Heart right ventricle (tissue), 16 donors: ENCODE results near the gene MTFR2. TPM values are rescaled to one million over a fixed set of nuclear protein-coding genes. Genes with fewer than 3 reads are reported as not detected.
A peak's percentile ranks its signal among the peaks of the same experiment; 100 is the strongest.

Source experiments
- ATAC-seq, 8 donors: fragments of 200-7000 bp; cut with Tn5 transposase; one replicate each; pipeline ENCODE4 v1.9.1; 2020; ENCODE audit warnings: mild to moderate bottlenecking in 8 of 8, moderate library complexity in 8 of 8, moderate number of reproducible peaks in 1 of 8
- DNase-seq, 2 donors: peaks; one replicate each; pipeline ENCODE4 v3.0.0-alpha.2; 2020
- H3K27ac ChIP-seq, 10 donors: fragments of 200-600 bp; sonication (generic) in 2 of 10; one replicate each; pipeline versions ENCODE4 v1.5.0 to v1.8.0; 2020 to 2022; ENCODE audit warnings: mild to moderate bottlenecking in 3 of 10
- H3K27me3 ChIP-seq, 7 donors: fragments of 200-600 bp; one replicate each; pipeline ENCODE4 v1.8.0; 2021 to 2022; ENCODE audit warnings: mild to moderate bottlenecking in 2 of 7
- H3K36me3 ChIP-seq, 9 donors: fragments of 200-600 bp; sonication (generic) in 1 of 9; one replicate each; pipeline versions ENCODE4 v1.5.0 to v1.8.0; 2020 to 2022; ENCODE audit warnings: mild to moderate bottlenecking in 2 of 9
- H3K4me1 ChIP-seq, 9 donors: fragments of 200-600 bp; sonication (generic) in 1 of 9; one replicate each; pipeline versions ENCODE4 v1.5.0 to v1.8.0; 2020 to 2022; ENCODE audit warnings: mild to moderate bottlenecking in 4 of 9
- H3K4me3 ChIP-seq, 10 donors: fragments of 200-600 bp; sonication (generic) in 2 of 10; one replicate each; pipeline versions ENCODE4 v1.5.0 to v1.8.0; 2020 to 2022; ENCODE audit warnings: mild to moderate bottlenecking in 7 of 10, moderate library complexity in 2 of 10
- H3K9me3 ChIP-seq, 11 donors: fragments of 200-600 bp in 10 of 11; sonication (generic) in 2 of 11; one replicate each; pipeline versions ENCODE4 v1.5.0 to v1.8.0; 2013 to 2022; ENCODE audit warnings: mild to moderate bottlenecking in 2 of 11, control low read depth in 1 of 11, moderate library complexity in 1 of 11
- CTCF ChIP-seq, 9 donors: fragments of 200-600 bp; sonication (generic) in 2 of 9; IDR thresholded peaks; one replicate each; pipeline versions ENCODE4 v1.5.0 to v1.8.0; 2021 to 2022; ENCODE audit warnings: antibody characterized with exemption in 9 of 9, mild to moderate bottlenecking in 5 of 9, moderate library complexity in 1 of 9
- WGBS, 2 donors: extraction: QIAGEN DNeasy Blood & Tissue Kit; methylation state at CpG; one replicate each; pipeline ENCODE4 v1.1.7; 2013; ENCODE audit warnings: inconsistent platforms in 1 of 2; 5-methylcytosine and 5-hydroxymethylcytosine counted together
- intact Hi-C, 10 donors: fragments of 100-400 bp; cut with DNase I; formaldehyde crosslinking; loops; one replicate each; pipeline versions ENCODE4 v1.11.1 to v1.14.2; 2022
- polyA plus RNA-seq, 2 donors: library from polyadenylated mRNA; stranded (reverse); fragments of 200-250 nt; gene quantifications; one replicate each; pipeline ENCODE4 v1.2.3, GENCODE V29; 2013
- total RNA-seq, 10 donors: library from RNA; stranded (reverse); fragmentation: NEBNext Ultra II Directional in 3 of 10; extraction: Animal tissue kit (Norgen Biotek cat#: 25700) in 3 of 10; gene quantifications; one replicate each; pipeline versions ENCODE4 v1.2.1 to v1.2.4, GENCODE V29; 2021 to 2023
- donor health status: Arrhythmogenic right ventricular cardiomyopathy.
- donor health status: ischemic (EF 13 %, LVEDD 7.1; RV severe dilation, severe dysfunction).
- donor health status: healthy with polysubstance abuse.
- donor health status: DM: no; HTN: yes; CAD: no.
- donor health status: DM: no; HTN: no; CAD: no.
- donor health status: ischemic (EF 25% LVEDD 6.9; RV normal size, moderate dysfunction).
- donor health status: ischemic (EF 25% LVEDD 5.7; RV mildly dilated, moderate dysfunction).
- donor health status: healthy.
- donor health status: DM: yes; HTN: yes; CAD: no.
- donor health status: Ischemic cardiomyopathy.
- donor health status: ischemic (EF 35%, LVEDD 5.7; RV mildly dilated, moderate dysfunction).
- donor health status: nonischemic (EF 11% LVEDD 7.7; RV severe dilation, severe dysfunction).
- donor health status: DM: yes; HTN: yes; CAD: no.
- donor health status: PGD.
- donor health status: ischemic (EF 29% LVEDD 5.4; RV normal size, mild dysfunction).
- donor health status: nonischemic (EF 23%, LVEDD 6.1; RV moderate dilation, normal function).

The MTFR2 gene
- total and polyA plus RNA-seq, 12 donors, result 0.20 to 0.69 (median 0.27) TPM; not detected in 6

GRCh38 chr6:136244061-136244616, 6.0 kb downstream of the MTFR2 start:
- ATAC-seq (no peak), DNase-seq (no peak)
- Histone ChIP-seq H3K36me3 (peaks cover 0 to 36% (median 0%) of the 10 kb centered on the region in 9 donors), H3K27ac (no peak overlapping the region), H3K27me3 (no peaks in the 10 kb centered on the region), H3K9me3 (no peaks in the 10 kb centered on the region), H3K4me3 (no peak overlapping the region), H3K4me1 (peaks cover 0 to 1% (median 0%) of the 10 kb centered on the region in 9 donors)
- intact Hi-C loops, result no loop called here
- TF ChIP-seq CTCF (IDR thresholded peaks at IDR 0.05), result no peak
- 94 to 95% methylated on average over 5 of the region's 5 CpGs for WGBS, 2 donors

- peak in 1 of 8 donors; percentile 59 for ATAC-seq
- intact Hi-C loops, result no loop called here
- Histone ChIP-seq H3K27me3 (no peaks in the 10 kb centered on the region), H3K27ac (no peak overlapping the region), H3K9me3 (no peaks in the 10 kb centered on the region), H3K4me3 (no peak overlapping the region), H3K4me1 (no peaks in the 10 kb centered on the region), H3K36me3 (peaks cover 0 to 27% (median 0%) of the 10 kb centered on the region in 9 donors)
- no peak for DNase-seq
- TF ChIP-seq CTCF (IDR thresholded peaks at IDR 0.05), result no peak
- 79 to 81% methylated on average over 9 of the region's 9 CpGs for WGBS, 2 donors
These were observed 13.4 kb downstream of the MTFR2 start for GRCh38 chr6:136236466-136237293.

- DNase-seq (no peak), ATAC-seq (no peak)
- no peak overlapping the region for H3K27ac ChIP-seq
- intact Hi-C loops, result no loop called here
- no peaks in the 10 kb centered on the region for H3K27me3 ChIP-seq
- no peaks in the 10 kb centered on the region for H3K4me1 ChIP-seq
- H3K36me3 ChIP-seq, result peaks cover 0 to 18% (median 0%) of the 10 kb centered on the region in 9 donors
- WGBS, 2 donors, result 88 to 90% methylated on average over 4 of the region's 4 CpGs
- TF ChIP-seq CTCF (IDR thresholded peaks at IDR 0.05), result no peak
- no peak overlapping the region for H3K4me3 ChIP-seq
- H3K9me3 ChIP-seq, result no peaks in the 10 kb centered on the region
These were observed 14.9 kb downstream of the MTFR2 start for GRCh38 chr6:136235233-136235564.

GRCh38 chr6:136232701-136233100, 17.4 kb downstream of the MTFR2 start:
- 97 to 99% methylated on average over 1 of the region's 1 CpG for WGBS, 2 donors
- H3K27ac ChIP-seq, result no peak overlapping the region
- intact Hi-C loops, result no loop called here
- no peaks in the 10 kb centered on the region for H3K9me3 ChIP-seq
- no peak for TF ChIP-seq CTCF (IDR thresholded peaks at IDR 0.05)
- DNase-seq (no peak), ATAC-seq (no peak)
- no peak overlapping the region for H3K4me3 ChIP-seq
- H3K27me3 ChIP-seq, result no peaks in the 10 kb centered on the region
- H3K36me3 ChIP-seq, result peaks cover 0 to 3% (median 0%) of the 10 kb centered on the region in 9 donors
- peaks cover 0 to 6% (median 0%) of the 10 kb centered on the region in 9 donors for H3K4me1 ChIP-seq
